Measurements from ENCODE around the gene CRY2.

The CRY2 gene

DNA sequence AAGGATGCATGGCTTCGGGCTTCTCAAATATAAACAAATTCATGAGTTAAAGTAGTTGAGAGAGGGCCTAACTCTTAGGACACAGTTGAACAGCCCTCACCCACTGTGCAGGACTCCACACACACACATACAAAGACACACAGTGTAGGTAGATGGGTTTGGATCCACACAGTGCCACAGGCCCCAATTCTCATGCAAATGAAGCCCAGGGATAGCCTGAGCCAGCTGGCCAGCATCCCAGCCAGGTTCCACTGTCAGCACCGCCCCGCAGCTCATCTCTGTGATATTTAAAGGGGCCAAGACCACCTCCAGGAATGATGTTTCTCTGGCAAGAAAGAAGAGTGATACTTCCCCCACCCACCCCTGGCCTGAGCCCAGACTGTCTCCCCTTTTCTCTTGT, 30.7 kb upstream of the CRY2 start:
- no peaks in the 10 kb centered on the region for H3K79me2 ChIP-seq (ENCODE audit: control insufficient read depth, low read length)
- no peaks in the 10 kb centered on the region for H3K9me3 ChIP-seq (ENCODE audit: control insufficient read depth, insufficient read depth, low read length)
- H3K9me2 ChIP-seq (replicated peaks; ENCODE audit: control insufficient read depth, low read length) = no peaks in the 10 kb centered on the region
- peak overlapping the region; percentile 45; the same call in 1 of the 2 replicates for H3K4me2 ChIP-seq (ENCODE audit: low read length)
- H3F3A ChIP-seq (ENCODE audit: control insufficient read depth, insufficient read depth) = peaks cover 4% of the 10 kb centered on the region; the same call in 1 of the 2 replicates
- no peak overlapping the region for H3K4me3 ChIP-seq (ENCODE audit: low read length)
- no peaks in the 10 kb centered on the region for H4K20me1 ChIP-seq (ENCODE audit: control insufficient read depth, insufficient read depth, low read depth, low read length)
- peaks cover 35% of the 10 kb centered on the region for H3K4me1 ChIP-seq (ENCODE audit: control insufficient read depth, low read length)
- H3K27ac ChIP-seq (ENCODE audit: low read depth, low read length) = no peak overlapping the region
- H3K27me3 ChIP-seq (ENCODE audit: control insufficient read depth, low read length) = no peaks in the 10 kb centered on the region
- H3K36me3 ChIP-seq (ENCODE audit: control insufficient read depth, low read length) = no peaks in the 10 kb centered on the region
- TF ChIP-seq, protein P1, sequence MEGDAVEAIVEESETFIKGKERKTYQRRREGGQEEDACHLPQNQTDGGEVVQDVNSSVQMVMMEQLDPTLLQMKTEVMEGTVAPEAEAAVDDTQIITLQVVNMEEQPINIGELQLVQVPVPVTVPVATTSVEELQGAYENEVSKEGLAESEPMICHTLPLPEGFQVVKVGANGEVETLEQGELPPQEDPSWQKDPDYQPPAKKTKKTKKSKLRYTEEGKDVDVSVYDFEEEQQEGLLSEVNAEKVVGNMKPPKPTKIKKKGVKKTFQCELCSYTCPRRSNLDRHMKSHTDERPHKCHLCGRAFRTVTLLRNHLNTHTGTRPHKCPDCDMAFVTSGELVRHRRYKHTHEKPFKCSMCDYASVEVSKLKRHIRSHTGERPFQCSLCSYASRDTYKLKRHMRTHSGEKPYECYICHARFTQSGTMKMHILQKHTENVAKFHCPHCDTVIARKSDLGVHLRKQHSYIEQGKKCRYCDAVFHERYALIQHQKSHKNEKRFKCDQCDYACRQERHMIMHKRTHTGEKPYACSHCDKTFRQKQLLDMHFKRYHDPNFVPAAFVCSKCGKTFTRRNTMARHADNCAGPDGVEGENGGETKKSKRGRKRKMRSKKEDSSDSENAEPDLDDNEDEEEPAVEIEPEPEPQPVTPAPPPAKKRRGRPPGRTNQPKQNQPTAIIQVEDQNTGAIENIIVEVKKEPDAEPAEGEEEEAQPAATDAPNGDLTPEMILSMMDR (IDR thresholded peaks at IDR 0.05; ENCODE audit: low read depth, low read length, poor library complexity, severe bottlenecking) = no peak
- TF ChIP-seq EZH2phosphoT487 (IDR thresholded peaks at IDR 0.05; ENCODE audit: borderline replicate concordance, low read length) = no peak

DNA sequence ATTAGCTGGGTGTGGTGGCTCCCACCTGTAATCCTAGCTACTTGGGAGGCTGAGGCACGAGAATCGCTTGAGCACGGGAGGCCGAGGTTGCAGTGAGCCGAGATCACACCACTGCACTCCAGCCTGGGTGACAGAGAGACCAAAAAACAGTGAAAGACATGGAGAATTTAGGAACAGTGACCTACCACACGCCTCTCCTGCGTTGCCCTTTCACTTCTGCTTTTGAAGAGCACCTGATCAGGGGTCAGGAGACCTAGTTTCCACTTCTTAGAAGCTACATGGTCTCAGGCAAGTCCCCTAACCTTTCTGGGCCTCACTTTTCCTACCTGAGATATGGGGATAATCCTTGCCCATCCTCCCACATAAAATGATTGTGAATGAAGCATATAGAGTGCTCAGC, 30.1 kb upstream of the CRY2 start:
- H3K4me2 ChIP-seq (ENCODE audit: low read length) = peak overlapping the region; percentile 45
- no peaks in the 10 kb centered on the region for H3K9me3 ChIP-seq (ENCODE audit: control insufficient read depth, insufficient read depth, low read length)
- H3K27me3 ChIP-seq (ENCODE audit: control insufficient read depth, low read length) = no peaks in the 10 kb centered on the region
- H4K20me1 ChIP-seq (ENCODE audit: control insufficient read depth, insufficient read depth, low read depth, low read length) = no peaks in the 10 kb centered on the region
- no peaks in the 10 kb centered on the region for H3K36me3 ChIP-seq (ENCODE audit: control insufficient read depth, low read length)
- no peak for TF ChIP-seq EZH2phosphoT487 (IDR thresholded peaks at IDR 0.05; ENCODE audit: borderline replicate concordance, low read length)
- TF ChIP-seq, protein P1 (IDR thresholded peaks at IDR 0.05; ENCODE audit: low read depth, low read length, poor library complexity, severe bottlenecking) = no peak
- H3K27ac ChIP-seq (ENCODE audit: low read depth, low read length) = no peak overlapping the region
- no peaks in the 10 kb centered on the region for H3K9me2 ChIP-seq (replicated peaks; ENCODE audit: control insufficient read depth, low read length)
- no peak overlapping the region for H3K4me3 ChIP-seq (ENCODE audit: low read length)
- H3F3A ChIP-seq (ENCODE audit: control insufficient read depth, insufficient read depth) = peaks cover 4% of the 10 kb centered on the region; the same call in 1 of the 2 replicates
- no peaks in the 10 kb centered on the region for H3K79me2 ChIP-seq (ENCODE audit: control insufficient read depth, low read length)
- H3K4me1 ChIP-seq (ENCODE audit: control insufficient read depth, low read length) = peaks cover 35% of the 10 kb centered on the region

DNA sequence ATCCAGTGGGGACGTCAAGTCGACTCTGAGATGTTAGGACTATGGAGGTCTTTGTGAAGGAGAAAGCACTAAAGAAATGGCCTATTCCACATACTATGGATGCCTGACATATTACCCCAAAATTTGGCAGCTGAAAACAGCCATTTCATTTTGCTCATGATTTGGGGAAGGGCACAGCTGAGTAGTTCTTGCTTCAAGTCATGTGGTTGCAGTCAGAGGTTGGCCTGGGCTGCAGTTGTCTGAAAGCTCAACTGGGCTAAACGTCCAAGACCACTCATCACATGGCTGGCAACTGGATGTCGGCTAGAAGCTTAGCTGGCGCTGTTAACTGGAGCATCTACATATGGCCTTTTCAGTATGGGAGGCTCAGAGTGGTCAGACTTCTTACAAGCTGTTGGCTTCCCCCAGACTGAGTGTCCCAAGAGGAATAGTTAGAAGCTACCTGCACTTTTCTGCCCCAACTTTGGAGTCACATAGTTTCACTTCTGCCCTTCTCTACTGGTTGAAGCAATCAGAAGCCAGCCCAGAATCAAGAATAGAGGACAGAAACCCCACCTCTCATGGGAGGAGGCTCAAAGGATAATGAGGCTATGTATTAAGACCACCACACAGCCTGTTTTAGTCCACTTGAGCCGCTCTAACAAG, 28.2 kb upstream of the CRY2 start:
- no peaks in the 10 kb centered on the region for H3K9me3 ChIP-seq (ENCODE audit: control insufficient read depth, insufficient read depth, low read length)
- H3K9me2 ChIP-seq (replicated peaks; ENCODE audit: control insufficient read depth, low read length) = no peaks in the 10 kb centered on the region
- peak overlapping the region; percentile 47 for H3K4me2 ChIP-seq (ENCODE audit: low read length)
- no peaks in the 10 kb centered on the region for H3K36me3 ChIP-seq (ENCODE audit: control insufficient read depth, low read length)
- peaks cover 4% of the 10 kb centered on the region; the same call in 1 of the 2 replicates for H3F3A ChIP-seq (ENCODE audit: control insufficient read depth, insufficient read depth)
- peak overlapping the region; percentile 12; the same call in 1 of the 2 replicates for H3K27ac ChIP-seq (ENCODE audit: low read depth, low read length)
- peak overlapping the region; percentile 31 for H3K4me3 ChIP-seq (ENCODE audit: low read length)
- no peaks in the 10 kb centered on the region for H3K79me2 ChIP-seq (ENCODE audit: control insufficient read depth, low read length)
- peaks cover 35% of the 10 kb centered on the region for H3K4me1 ChIP-seq (ENCODE audit: control insufficient read depth, low read length)
- TF ChIP-seq EZH2phosphoT487 (IDR thresholded peaks at IDR 0.05; ENCODE audit: borderline replicate concordance, low read length) = no peak
- TF ChIP-seq, protein P1 (IDR thresholded peaks at IDR 0.05; ENCODE audit: low read depth, low read length, poor library complexity, severe bottlenecking) = no peak
- no peaks in the 10 kb centered on the region for H4K20me1 ChIP-seq (ENCODE audit: control insufficient read depth, insufficient read depth, low read depth, low read length)
- no peaks in the 10 kb centered on the region for H3K27me3 ChIP-seq (ENCODE audit: control insufficient read depth, low read length)
